ENCODE measurements around the gene USO1.
A peak's percentile ranks its signal among the peaks of the same experiment; 100 is the strongest.

Gene USO1

DNA sequence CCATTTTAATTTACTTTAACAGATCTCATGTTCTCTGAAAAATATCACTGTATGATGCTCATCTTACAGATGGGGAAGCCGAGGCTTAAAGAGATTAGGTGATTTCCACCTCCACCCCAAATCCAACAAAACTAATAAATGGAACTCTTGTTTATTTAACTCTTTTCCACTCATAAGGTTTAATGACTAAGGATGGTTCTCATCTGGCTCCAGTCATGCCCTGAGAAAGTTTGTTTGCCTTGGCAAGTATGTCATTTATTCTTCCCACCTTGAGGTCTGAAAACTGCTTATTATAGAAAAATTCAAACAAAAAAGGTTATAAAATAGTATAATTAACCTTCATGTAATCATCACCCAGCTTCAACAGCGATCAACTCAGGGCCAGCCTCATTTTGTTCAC lies 121.6 kb downstream of the USO1 start:
- no peak for DNase-seq

DNA sequence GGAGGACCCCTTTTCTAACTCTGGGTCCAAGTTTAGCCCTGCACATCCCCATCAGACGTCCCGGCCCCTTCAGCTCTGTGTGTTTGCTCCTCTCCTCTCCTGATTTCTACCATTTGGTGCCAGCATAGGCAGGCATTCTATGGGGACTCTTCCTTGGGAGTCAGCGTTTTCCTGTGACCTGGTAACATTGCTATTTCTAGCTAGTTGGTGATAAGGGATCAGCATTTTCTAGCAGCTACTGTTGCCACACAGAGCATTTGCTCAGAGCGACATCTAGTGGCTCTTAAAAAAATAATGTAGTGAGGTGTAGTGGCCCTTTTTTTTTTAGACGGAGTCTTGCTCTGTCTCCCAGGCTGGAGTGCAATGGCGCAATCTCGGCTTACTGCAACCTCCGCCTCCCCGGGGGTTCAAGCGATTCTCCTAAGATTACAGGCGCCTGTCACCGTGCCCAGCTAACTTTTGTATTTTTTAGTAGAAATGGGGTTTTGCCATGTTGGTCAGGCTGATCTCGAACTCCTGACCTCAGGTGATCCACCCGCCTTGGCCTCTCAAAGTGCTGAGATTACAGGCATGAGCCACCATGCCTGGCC lies 123.9 kb downstream of the USO1 start:
- peak; percentile 87 for DNase-seq

- DNase-seq = peak; percentile 19
These were observed 124.5 kb downstream of the USO1 start for GRCh38 chr4:75848891-75849290.

DNA sequence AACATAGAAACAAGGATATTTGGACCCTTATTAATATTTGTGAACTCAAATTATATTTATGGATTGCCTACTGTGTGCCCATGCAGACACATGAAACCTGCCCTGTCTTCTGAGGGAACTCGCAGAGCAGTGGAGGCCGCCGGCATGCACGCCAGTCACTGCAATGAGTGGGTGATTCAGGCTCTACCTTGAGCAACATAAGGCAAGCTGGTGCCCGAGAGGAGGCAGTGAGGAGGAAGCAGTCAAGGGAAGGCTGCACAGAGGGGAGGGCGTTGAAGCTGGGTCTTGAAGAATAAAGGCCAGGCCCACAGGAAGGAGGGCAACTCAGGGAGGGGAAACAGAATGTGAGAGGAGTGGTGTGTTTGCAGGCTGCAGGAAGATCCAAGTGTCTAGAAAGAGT lies 125.1 kb downstream of the USO1 start:
- DNase-seq = no peak

DNA sequence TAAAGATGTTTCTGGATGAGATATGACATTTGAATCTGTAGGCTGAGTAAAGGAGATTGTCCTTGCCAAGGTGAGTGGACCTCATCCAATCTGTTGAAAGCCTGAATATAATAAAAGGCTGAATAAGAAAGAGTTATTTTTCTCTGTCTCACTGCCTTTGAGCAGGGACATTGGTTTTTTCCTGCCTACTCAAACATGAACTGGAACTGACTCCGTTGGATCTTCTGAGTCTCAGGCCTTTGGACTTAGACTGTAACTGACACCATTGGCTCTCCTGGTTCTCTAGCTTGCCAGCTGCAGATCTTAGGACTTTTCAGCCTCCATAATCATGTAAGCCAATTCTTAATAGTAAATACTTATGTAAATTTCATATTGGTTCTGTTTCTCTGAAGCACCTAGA lies 134.3 kb downstream of the USO1 start:
- no peak for DNase-seq

DNA sequence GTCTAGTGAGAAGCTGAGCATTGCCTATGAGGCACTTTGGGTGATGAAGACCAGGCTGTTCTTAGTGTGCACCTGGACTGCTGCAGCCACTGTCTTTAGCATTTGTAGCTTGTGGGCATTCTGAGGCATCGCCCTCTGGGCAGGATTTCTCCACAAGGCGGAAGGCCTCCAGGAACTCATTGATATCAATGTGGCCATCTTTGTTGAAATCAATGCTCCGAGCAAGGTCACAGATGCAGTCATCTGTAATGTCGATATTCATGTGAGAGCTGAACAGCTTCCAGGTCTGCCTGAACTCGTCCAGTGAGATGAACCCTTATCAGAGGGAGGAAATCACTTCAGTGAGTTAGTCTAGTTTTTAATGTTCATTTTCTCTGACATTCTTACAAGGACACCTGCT lies 136.2 kb downstream of the USO1 start:
- DNase-seq = no peak

Measured in fibroblast of skin of back (primary cell).